CD4-positive, alpha-beta T cell treated with Interleukin-10 for 1 hour (primary cell): ENCODE data around the gene SNX10.
A peak's percentile ranks its signal among the peaks of the same experiment; 100 is the strongest.

ENCODE experiments used
- DNase-seq: peaks from one replicate; pipeline ENCODE4 v3.0.0-alpha.2; 2020

The SNX10 gene

GRCh38 chr7:26305090-26305868 lies 13.6 kb downstream of the SNX10 start:
- DNase-seq = peak; percentile 32

GRCh38 chr7:26305869-26306665 lies 14.4 kb downstream of the SNX10 start:
- DNase-seq = no peak

DNA sequence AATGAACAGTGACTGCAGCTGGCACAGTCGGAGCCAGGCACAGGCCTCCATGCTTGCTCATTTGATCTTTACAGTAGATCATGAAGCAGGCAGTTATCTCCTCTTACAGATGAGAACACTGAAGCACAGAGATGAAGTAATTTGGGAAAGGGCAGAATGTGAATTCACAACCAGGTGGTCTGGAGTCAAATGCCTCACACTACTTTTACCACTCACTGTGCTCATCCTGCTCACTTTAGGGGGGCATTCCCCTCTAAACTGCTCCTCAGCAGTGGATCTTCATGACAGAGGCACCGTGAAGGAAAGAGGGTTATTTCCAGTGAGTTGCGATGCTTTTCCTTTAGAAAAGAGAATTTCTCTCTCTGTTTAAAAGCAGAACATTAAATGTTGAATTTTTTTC lies 15.1 kb downstream of the SNX10 start:
- no peak for DNase-seq

- no peak for DNase-seq
These were observed 15.6 kb downstream of the SNX10 start for GRCh38 chr7:26307226-26307625.

DNA sequence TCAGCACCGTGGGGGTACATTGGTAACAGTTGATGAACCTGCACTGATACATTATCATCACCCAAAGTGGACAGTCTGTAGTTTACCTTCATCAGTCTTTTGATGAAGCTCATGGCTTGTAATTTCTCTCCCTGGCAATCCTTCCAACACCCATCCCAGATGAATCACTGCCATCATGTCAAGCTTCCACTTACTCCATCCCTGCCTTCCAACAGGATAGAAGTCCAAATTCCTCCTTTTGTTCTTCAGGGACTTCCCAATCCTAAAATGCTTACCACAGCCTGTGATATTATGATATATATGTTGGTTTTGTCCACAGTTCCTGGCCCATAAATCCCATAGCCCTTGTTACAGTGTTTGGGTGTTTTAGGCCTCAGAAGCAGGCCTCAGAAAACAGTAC lies 16.1 kb downstream of the SNX10 start:
- DNase-seq = no peak

GRCh38 chr7:26308551-26308950 lies 16.9 kb downstream of the SNX10 start:
- no peak for DNase-seq

DNA sequence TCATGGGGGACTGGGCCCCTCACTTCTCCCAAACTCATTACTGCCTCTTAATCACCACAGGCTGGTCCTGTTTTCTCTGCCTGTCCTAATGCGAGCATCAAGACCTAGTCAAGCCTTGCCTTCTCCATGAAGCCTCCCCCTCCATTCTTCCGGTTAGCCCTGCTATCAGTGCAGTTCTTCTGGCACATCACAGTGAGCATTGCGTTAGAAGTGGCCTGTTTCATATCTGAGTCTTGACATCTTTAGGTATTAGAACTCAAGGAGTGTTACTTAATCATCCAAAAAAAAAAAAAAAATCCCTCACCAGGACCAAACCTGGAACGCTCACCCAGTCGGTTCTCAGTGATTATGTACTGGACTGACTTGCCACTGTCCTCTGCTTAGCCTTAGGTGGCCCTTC lies 17.4 kb downstream of the SNX10 start:
- no peak for DNase-seq

GRCh38 chr7:26311798-26312197 lies 20.1 kb downstream of the SNX10 start:
- DNase-seq = no peak

DNA sequence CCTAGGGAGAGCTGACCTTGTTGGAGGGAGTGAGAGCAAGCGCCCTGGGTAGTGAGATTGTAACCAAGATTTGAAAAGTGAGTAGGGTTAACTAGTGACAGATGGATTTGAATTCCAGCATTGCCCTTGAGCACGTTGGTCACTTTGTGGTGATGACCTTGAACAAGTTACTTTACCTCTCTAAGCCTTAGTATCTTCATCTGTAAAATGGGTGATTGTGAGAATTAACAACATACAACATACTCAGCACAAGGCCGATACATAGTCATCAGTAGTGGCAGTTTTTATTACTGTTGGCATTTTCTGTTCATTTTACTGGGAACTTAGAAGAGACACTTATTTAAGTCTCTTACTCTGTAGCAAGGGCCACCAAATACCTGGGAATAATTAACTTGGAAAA lies 25.5 kb downstream of the SNX10 start:
- DNase-seq = no peak

DNA sequence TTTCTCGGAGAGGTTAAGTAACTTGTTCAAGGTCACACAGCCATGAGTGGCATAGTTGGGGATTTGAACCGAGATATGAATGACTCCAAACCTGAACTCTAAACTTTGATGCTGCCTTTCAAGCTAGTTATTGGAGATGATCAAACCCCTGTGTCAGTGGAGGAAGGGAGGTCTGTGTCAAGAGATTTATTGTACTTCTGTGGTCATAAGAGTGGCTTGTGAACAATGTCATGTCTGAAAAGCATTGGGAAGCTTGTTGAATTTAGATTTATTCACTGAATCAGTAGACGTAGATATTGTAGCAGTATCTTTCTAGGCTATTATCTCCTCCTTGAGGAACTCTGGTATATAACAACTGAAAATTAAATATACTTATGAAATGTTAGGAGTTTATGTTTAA lies 27.3 kb downstream of the SNX10 start:
- no peak for DNase-seq

- no peak for DNase-seq
These were observed 28.0 kb downstream of the SNX10 start for GRCh38 chr7:26319636-26320035.

- DNase-seq = no peak
These were observed 29.2 kb downstream of the SNX10 start for GRCh38 chr7:26320878-26321277.

DNA sequence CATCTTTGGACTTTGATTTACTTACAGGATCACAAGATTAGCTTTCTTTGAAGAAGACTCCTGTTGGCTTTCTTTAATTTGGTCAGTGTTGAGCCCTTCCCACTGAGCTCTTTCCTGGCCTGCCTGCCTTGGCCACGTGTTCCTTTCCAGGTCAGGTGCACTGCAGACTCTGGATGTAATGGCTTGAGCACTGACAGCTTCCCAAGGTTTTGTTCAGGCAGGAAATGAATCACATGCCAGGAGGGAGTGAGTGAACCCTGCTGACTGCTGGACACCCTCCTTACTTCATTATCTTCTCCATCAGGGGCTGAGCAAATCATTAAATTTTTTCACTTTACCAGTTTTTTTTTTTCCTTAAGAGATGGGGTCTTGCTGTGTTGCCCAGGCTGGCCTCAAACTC lies 29.8 kb downstream of the SNX10 start:
- DNase-seq = no peak

GRCh38 chr7:26326211-26326610 lies 34.5 kb downstream of the SNX10 start:
- DNase-seq = no peak

DNA sequence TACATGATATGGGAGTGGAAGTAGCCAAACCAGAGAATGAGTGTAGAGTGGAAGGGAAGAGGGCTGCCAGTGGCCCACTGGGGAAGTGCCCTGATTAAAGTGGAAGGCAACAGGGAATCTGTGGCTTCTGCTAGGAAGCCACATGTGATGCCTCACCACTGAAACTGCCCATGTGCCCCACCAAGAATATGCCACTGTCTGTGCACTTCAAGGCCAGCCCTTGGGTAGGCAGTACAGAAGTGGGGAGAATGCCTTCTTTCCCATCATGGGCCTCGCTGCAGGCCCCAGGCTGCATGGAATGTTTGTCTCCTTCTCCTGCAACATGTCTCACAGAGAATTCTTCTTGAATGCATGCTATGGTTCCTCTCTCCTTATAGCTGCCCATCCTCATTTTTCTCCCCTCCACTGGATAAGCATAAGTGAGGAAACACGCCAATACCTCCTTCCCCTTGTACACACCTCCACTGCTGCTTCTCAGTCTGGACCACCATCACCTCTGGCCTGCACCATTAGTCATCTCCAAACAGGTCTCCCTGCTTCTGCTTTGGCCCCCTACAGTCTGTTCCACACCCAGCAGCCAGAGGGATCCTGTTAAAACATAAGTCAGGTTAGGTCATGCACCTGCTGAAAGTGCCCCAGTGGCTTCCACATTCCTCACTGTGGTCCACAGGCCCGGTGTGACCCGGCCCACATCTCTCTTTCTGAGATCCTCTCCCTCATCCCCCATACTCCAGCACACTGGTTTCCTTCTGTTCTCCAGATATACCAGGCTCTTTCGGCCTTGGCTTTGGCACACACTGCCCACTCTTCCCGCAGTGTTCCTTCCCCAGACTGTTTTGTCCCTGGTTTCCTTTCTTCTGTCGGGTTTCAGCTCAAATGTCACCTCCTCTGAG lies 37.1 kb downstream of the SNX10 start:
- no peak for DNase-seq

DNA sequence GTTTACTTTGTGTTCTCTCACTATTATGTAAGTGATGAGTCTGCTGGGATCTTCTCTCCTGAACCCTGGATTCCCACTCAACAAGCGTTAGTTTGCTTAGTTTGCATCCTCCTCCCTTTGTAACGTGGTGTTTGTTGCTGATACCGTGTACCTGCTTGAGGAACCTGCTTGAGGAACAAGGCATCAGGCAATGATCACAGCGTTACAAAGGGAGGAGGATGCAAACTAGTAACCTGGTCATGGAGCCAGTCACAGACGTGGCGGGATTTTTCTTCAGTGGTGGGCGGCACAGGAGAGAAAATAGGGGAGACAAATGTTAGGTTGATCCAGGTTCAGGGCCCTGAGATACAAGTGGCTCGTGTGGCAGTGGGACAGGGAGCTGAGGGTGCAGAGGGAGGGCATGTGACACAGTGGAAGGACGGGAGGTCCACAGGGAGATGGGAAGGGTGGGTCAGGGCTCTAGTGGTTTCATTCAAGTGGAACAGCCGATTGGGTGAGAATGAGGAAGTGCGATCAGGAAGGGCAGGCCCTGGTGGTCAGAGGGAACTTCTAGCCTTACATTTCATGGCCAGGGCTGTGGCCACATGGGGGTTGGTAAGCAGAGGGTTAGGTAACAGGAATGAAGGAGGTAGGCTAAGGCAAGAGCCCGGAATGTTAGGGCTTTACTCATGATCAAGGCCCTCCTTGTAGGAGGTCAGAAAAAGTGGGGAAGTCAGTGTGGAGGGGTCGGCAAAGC lies 38.0 kb downstream of the SNX10 start:
- DNase-seq = no peak

DNA sequence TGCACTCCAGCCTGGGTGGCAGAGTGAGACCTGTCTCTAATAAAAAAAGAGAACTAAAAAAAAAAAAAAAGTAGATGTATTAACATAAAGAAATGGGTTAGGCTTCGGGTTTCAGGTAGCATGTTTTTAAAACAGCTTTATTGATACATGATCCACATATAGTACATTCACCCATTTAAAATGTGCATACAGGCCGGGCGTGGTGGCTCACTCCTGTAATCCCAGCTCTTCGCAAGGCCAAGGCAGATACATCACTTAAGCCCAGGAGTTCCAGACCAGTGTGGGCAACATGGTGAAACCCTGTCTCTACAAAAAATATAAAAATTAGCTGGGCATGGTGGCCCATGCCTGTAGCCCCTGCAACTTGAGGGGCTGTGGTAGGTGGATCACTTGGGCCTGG lies 39.5 kb downstream of the SNX10 start:
- no peak for DNase-seq

GRCh38 chr7:26331789-26332188 lies 40.1 kb downstream of the SNX10 start:
- no peak for DNase-seq

DNA sequence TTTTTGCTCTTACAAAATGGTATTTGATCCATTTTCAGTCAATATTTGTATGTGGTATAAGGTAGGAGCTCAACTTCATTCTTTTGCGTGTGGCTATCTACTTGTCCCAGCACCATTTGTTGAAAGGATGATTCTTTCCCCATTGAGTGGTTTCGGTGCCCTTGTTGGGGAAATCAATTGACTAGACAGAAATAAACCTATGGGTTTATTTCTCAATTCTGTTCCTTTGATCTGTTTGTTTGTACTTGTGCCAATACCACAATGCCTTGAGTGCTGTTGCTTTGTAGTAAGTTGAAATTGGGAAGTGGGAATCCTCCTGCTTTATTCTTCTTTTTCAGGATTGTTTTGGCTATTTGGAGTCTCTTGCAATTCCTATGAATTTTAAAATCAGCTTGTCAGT lies 41.0 kb downstream of the SNX10 start:
- no peak for DNase-seq

GRCh38 chr7:26334166-26334859 lies 42.7 kb downstream of the SNX10 start:
- no peak for DNase-seq

- DNase-seq = no peak
These were observed 45.7 kb downstream of the SNX10 start for GRCh38 chr7:26337232-26337865.
